K562 (cell line): ENCODE data around the gene MANEAL. TPM values are rescaled to one million over a fixed set of nuclear protein-coding genes. Genes with fewer than 3 reads are reported as not detected.

Experiments used
- E4F1 ChIP-seq: fragments of 250-450 bp; sonication (Bioruptor Pico); IDR thresholded peaks from 2 replicates; pipeline ENCODE4 v1.5.0; 2021; ENCODE audit warnings: mild to moderate bottlenecking, borderline replicate concordance
- EP400 ChIP-seq: fragments of 450-650 bp; IDR thresholded peaks from 2 replicates; pipeline ENCODE4 v1.6.1; 2017; ENCODE audit warnings: antibody characterized with exemption, mild to moderate bottlenecking, moderate library complexity
- KDM5B ChIP-seq: fragments of 200-600 bp; sonication (generic); IDR thresholded peaks from 2 replicates; pipeline ENCODE4 v1.6.1; 2012; ENCODE audit warnings: low read depth, mild to moderate bottlenecking, moderate library complexity, low read length, control low read depth, inconsistent platforms; ENCODE audit not compliant: insufficient replicate concordance
- KHSRP ChIP-seq: fragments of 450-650 bp; IDR thresholded peaks from 2 replicates; pipeline ENCODE4 v1.6.1; 2017
- KLF13 ChIP-seq: fragments of 450-650 bp; IDR thresholded peaks from 2 replicates; pipeline ENCODE4 v1.6.1; 2016; ENCODE audit warnings: missing genetic modification characterization, low read depth, mild to moderate bottlenecking, missing compliant biosample characterization, moderate library complexity, borderline replicate concordance
- MGA ChIP-seq: fragments of 450-650 bp; IDR thresholded peaks from 2 replicates; pipeline ENCODE4 v1.6.1; 2016; ENCODE audit warnings: mild to moderate bottlenecking, moderate library complexity
- NR2F6 ChIP-seq: fragments of 450-650 bp; formaldehyde crosslinking; IDR thresholded peaks from 2 replicates; pipeline ENCODE4 v1.4.0; 2020; ENCODE audit warnings: mild to moderate bottlenecking
- PHF21A ChIP-seq: fragments of 450-650 bp; IDR thresholded peaks from 2 replicates; pipeline ENCODE4 v1.6.1; 2017; ENCODE audit warnings: low read depth, borderline replicate concordance
- PURB ChIP-seq: sonication (generic); formaldehyde crosslinking; IDR thresholded peaks from 2 replicates; pipeline ENCODE4 v1.9.0; 2021; ENCODE audit warnings: low read depth, mild to moderate bottlenecking, missing genetic modification reagents
- SUPT5H ChIP-seq: fragments of 450-650 bp; IDR thresholded peaks from 2 replicates; pipeline ENCODE4 v1.6.1; 2016
- TGIF2 ChIP-seq: sonication (generic); formaldehyde crosslinking; IDR thresholded peaks from 2 replicates; pipeline ENCODE4 v1.8.1; 2022; ENCODE audit warnings: mild to moderate bottlenecking, missing genetic modification reagents, moderate library complexity
- XRCC4 ChIP-seq: IDR thresholded peaks from one replicate; pipeline ENCODE4 v1.6.1; 2011; ENCODE audit not compliant: insufficient read depth, insufficient read length; ENCODE audit errors: extremely low read depth
- polyA plus RNA-seq, 8 experiments: library from polyadenylated mRNA; depleted of rRNA in 4 of 8; stranded (reverse) in 5 of 8; unstranded in 3 of 8; fragments of >200 nt; fragmentation: Nextera tagmentation in 2 of 8; fragmentation: Illumina TruSeq in 1 of 8; extraction: Ambion mirVana in 2 of 8; extraction: Trizol in 1 of 8; gene quantifications; 2 replicates each; pipeline versions ENCODE4 v1.2.1 to v1.2.3, GENCODE V29; 2011 to 2014; ENCODE audit warnings: inconsistent platforms in 1 of 8, missing spikeins in 1 of 8
- total RNA-seq, 7 experiments: library from RNA; depleted of rRNA in 6 of 7; stranded (reverse); fragments of >200 nt in 6 of 7; fragmentation: Illumina TruSeq in 2 of 7; extraction: Trizol in 2 of 7; gene quantifications; 2 replicates each; pipeline versions ENCODE4 v1.2.1 to v1.2.3, GENCODE V29; 2011 to 2021; ENCODE audit warnings: low replicate concordance in 1 of 7
- TF ChIP-seq, protein P1 (sequence below): fragments of 450-650 bp; IDR thresholded peaks from 2 replicates; pipeline ENCODE4 v1.6.1; 2016; ENCODE audit warnings: borderline replicate concordance

MANEAL gene
- total and polyA plus RNA-seq, 9 of the 15 experiments (the other 6 are each of a cell fraction or from before 2014, with no cell fraction given), result 0.37 to 3.2 (median 1.2) TPM

DNA sequence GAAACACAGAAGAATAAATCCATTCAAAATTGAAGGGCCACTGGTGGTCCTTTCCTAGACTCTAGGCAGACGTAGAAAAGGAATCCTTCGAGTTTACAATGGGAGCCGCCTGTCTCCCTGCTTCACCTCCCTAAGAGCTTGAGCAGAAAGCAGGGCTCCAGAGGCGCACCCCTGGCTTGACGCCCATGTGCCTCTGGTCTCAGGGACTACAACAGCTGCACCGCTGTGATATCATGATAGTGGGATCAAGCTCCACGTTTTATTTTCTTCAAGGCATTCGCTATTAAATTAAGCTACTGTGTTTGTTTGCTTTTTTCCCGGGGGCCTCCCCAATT is 13.5 kb downstream of the MANEAL start (continued):
- TF ChIP-seq MGA (no peak), E4F1 (CRISPR knock-in tag) (no peak), EP400 (no peak; the same call in 1 of the 2 replicates), PURB (CRISPR knock-in tag) (no peak), TGIF2 (CRISPR knock-in tag) (no peak), KDM5B (no peak), PHF21A (no peak), KLF13 (tag) (no peak), NR2F6 (CRISPR knock-in tag) (no peak), XRCC4 (no peak), KHSRP (no peak), SUPT5H (peak; percentile 14; the same call in 1 of the 2 replicates)
- TF ChIP-seq, protein P1, sequence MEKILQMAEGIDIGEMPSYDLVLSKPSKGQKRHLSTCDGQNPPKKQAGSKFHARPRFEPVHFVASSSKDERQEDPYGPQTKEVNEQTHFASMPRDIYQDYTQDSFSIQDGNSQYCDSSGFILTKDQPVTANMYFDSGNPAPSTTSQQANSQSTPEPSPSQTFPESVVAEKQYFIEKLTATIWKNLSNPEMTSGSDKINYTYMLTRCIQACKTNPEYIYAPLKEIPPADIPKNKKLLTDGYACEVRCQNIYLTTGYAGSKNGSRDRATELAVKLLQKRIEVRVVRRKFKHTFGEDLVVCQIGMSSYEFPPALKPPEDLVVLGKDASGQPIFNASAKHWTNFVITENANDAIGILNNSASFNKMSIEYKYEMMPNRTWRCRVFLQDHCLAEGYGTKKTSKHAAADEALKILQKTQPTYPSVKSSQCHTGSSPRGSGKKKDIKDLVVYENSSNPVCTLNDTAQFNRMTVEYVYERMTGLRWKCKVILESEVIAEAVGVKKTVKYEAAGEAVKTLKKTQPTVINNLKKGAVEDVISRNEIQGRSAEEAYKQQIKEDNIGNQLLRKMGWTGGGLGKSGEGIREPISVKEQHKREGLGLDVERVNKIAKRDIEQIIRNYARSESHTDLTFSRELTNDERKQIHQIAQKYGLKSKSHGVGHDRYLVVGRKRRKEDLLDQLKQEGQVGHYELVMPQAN, result no peak
